GM19240 (cell line): ENCODE measurements around the gene ERP29.
"Not testable (repeated sequence)": the region's sequence is repeated elsewhere in the genome, so short reads cannot be mapped to it uniquely, and the experiment has no call there.

Experiments used
- DNase-seq: peaks from one replicate; pipeline ENCODE4 v3.0.0; 2011; ENCODE audit warnings: low spot score; ENCODE audit not compliant: insufficient read length

ERP29 gene

DNA sequence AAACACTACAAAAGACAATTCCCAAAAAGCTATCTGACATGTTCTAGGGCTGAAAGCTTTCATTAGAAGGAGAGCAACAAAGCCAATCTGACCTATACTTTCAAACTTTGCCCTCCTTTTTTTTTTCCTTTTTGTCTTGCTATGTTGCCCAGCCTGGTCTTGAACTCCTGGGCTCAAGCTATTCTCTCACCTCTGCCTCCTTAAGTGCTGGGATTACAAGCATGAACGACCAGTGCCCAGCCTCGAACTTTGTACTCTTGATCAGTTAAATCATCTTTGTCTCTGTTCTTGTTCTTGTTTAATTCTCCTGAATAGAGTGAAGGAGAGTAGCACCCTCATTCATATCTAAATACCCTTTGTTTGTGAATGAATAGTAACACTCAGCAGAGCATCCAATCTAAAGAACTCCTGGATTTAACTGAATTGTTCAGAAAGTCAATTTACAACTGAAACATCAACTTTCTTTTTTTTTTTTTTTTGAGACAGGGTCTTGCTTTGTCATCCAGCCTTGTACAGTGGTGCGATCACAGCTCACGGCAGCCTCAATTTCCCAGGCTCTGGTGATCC is 22.1 kb downstream of the ERP29 start:
- DNase-seq: no peak

DNA sequence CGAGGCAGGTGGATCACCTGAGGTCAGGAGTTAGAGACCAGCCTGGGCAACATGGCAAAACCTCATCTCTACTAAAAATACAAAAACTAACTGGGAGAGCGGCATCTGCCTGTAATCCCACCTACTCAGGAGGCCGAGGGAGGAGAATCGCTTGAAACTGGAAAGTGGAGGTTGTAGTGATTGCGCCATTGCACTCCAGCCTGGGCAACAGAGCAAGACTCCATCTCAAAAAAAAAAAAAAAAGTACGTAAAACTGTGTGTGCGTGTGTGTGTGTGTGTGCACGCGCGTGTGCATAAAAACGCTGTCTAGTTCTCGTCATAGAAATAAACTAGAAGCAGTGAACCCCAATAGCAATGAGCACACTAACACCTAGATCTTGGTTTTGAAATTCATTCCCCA is 23.4 kb downstream of the ERP29 start:
- not testable (repeated sequence) for DNase-seq

DNA sequence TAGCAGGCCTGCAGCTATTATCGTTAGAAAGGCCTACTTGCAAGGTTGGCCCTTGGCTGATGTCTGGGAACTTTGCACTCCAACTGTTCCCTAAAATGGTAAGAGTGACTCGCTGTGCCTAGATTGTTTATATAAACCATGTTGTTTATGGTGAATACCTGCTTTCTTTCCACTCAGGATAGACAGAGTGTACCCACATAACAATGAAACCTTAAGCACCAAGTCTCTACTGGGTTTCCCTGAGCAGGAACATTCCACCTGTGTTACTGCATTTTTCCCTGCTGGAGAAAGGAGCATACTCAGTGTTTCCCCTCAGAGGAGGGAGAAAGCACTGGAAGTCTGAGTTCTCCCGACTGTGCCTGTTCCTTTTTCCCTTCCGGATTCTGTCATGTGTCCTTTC is 32.8 kb downstream of the ERP29 start:
- DNase-seq: no peak

DNA sequence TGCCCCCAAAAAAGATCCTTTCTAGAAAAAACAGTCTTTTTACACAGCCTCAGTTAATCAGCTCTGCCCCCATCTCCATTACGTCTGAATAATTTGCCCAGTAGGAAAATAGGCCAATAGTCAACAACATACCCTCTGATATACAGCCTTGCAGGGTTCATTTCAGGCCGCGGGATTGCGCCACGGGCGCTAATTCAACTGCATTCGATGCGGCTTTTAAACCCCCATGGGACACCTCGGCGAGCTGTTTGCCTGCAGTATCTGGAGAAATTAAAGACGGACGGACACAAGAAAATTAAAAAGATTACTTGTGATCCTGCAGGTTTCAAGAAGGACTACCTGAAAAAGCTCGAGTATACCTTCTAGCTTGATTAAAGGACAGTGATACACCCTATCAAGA is 36.1 kb downstream of the ERP29 start:
- DNase-seq: no peak

DNA sequence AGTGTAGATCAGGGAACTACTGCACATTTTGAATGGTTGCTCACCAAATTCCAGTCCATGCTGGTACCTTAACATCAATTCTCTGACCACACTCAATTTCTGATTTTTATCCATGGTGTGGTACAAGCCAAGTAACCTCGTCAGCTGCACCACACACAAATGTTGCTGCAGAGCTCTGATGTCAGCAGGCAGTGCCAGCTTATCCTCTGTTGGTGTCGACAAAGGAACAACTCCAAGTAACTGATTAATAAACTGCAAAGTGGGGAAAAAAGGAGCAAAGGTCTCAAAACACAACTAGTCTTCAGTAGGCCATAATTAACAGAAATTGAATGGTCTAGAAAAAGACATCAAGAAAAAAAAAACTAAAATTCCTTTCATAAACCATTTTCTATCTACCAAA is 47.9 kb downstream of the ERP29 start:
- DNase-seq: no peak

DNA sequence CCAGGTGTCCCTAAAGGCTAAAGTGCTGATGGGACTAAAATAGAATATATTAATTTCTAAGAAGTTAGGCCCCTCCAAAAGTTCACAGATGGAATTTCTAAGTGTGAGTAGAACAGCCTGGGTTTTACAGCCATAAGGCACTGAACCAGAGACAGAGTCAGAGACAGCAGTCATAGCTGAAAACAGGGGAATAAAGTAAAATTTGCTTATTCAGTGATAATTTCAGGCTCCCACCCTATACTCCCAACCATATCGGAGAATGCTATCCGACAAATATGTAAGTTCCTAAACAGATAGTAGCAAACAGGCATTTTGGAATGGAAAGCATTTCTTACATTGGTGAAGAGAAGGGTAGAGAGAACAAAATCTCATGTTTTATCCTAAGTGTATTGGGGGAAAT is 50.0 kb downstream of the ERP29 start:
- no peak for DNase-seq

DNA sequence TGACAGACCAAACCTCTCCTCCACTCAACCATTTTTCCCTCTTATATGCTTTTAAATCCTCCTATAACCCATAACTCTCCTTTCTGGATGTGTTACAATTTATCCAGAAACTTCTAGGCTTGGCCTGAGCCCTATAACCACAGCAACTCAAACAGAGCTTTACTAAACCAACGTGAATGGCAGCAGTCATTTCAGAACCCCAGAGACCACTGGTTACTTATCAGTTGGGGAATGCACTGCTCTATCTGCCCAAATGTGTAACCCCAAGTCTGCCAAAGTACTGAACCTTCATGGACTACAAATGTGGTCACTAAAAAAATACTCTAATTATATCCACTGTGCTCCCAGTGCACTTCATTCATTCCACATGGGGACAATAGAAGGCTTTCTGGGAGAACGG is 53.3 kb downstream of the ERP29 start:
- DNase-seq: no peak
